CD4-positive, alpha-beta T cell treated with Interleukin-6 for 4 hours (primary cell): ENCODE data around the gene TCEANC2.
"Not testable (repeated sequence)": the region's sequence is repeated elsewhere in the genome, so short reads cannot be mapped to it uniquely, and the experiment has no call there.

ENCODE experiments used
- DNase-seq: peaks from one replicate; pipeline ENCODE4 v3.0.0-alpha.2; 2020; ENCODE audit warnings: mixed read lengths

Gene TCEANC2

DNA sequence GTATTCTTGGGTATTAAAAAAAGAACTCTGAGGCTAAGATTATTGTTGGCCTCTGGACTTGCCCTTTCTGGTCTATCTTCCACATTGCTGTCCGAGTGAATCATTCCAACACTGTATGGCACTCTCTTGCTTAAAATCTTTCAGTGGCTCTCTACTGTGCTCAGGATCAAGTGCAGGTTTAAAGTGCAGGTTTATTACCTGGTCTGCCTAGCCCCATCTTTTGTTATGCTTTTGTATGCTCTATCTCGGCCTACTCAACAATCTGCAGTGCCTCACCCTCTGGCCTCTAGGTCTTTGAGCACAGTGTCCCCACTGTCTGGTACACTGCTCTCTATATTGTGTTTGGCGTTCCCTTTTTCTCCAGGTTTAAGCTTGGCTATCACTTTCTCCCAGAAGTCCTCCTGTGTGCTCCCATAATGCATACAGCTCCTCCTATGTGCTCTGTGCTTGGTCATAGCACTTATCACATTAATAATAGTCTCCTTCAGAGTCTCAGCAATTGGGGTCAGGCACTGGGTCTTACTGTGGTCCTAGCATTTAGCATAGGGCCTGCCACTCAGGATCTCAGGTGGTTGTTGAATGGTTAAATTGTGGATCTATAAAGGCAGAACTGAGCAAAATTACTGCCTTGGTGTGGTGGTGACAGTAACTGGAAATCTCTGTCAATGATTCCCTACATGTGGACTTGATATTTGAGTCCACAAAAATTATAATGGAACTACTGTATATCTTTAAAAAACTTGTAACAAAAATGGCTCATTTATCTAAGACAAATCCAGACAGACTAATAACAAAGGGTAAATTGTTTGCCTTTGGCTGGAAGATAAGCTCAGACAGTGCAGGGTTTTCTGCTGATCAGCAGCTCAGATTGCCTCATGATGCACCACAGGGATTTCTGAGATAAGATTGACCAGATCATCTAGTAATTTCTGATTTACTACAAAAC, 24.8 kb upstream of the TCEANC2 start:
- no peak for DNase-seq

DNA sequence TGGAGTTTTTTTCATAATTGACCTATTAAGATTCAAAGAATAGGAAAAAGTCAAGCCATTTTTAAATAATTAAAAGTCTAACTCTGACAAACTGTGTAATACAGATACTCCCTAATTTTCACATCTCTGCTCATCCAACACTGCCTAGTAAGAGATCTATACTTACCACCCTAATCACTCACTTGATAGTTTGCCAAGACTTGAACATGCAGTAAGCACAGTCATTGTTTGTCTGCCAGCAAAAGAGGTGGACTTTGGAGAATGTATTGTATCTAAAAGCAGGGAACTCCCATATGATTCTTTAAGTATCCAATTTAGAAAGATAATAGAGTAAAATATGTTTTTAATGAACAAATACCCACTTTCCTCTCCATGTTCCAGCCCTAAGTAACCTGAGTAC, 15.9 kb upstream of the TCEANC2 start:
- no peak for DNase-seq

DNA sequence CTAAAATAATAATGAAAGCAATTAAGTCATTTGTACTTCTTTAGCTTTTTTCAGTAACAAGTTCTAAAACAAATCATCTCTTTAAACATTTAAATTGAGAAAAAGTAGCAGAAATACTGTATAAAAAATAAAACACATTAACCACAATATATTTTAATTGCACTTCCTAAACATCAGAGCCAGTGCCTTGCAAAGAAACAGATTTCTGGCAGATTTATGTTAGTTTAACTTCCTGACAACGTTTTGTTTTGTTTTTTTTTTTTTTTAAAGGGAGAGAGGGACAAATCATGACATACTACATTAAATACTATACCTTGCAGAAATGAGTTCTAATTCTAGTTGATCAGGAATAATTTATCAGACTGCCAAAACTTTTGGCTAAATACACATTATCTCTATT, 11.6 kb upstream of the TCEANC2 start:
- DNase-seq, result no peak

DNA sequence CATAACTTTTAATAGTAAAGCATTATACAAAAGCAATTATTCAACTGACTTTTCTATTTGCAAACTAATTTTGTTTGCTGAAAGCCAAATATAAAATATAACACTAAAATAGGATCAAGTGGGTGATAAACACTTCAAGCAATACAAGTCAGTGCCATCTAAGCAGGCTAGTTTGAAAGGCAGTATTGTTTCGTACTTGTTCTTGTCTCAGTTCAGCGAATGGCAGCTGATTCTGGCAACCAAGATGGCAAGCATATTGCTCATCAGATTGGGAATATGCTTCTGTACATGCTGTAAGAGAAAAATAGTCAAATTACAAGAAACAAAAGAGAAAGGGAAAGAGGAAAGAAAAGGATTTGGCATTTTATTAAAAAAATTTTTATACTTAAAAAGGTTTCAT, 7.9 kb upstream of the TCEANC2 start:
- no peak for DNase-seq

DNA sequence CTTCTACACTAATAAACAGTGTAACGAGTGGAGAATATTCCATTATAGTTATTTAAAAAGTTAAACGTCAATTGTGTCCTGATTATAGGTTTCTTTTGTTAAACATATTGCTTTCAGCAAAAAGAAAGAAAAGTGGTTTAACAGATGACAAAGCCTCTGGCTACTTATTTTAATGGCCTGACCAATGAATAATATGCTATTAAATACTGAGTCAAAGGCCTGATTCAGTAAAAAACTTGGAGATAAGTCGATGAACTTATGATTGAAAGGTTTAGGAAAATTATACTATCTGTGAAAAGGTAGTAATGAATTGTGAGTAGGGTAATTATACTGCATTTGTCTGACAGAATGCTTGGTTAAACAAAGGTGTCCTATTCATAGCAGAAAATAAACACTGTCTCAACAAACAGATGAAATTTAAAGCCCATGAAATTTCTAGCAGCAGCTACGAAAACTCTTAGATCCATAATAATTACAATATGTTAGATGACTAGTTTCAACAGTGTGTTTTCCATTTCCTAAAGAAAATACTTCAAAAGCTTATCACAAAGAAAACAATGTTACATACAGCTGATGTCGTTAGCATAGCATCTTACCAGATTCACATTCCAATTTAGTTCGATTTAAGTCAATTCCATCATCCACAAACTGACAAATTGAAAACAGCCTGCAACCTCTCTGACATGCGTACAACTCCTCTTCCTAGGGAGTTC, 6.6 kb upstream of the TCEANC2 start:
- no peak for DNase-seq

DNA sequence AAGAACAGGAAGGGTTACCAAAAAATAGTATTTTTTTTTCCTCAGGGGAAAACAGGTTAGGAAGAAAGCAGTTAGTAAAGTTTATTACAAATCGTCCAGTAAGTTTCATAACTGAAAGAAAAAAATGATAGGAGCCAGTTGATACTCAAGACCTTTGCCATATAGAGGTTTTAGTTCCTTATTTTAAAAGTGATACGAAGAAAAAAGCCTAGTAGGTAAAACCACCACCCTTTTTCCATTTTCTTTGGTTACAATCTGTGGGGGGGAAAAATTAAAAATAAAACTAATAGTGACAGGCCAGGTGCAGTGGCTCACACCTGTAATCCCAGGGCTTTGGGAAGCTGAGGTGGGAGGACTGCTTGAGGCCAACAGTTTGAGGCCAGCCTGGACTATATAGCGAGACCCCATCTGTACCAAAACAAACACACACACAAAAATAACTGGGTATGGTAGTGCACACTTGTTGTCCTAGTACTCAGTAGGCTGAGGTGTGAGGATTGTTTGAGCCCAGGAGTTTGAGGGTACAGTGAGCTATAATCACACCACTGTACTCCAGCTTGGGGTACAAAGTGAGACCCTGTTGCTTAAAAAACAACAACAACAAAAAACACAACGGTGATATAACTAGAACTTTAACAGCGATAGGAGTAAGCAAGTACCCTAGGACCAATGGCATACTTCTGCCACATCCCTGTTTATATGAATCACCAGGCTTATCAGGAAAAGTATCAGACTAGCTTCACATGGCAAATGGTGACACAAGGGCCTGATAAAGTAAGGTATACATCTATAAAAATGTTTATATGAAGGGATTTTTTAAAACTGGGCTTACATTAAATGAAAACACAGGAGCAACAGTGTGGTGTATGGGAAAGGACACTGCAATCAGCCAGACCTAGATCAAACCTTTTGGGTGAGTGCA, 5.8 kb upstream of the TCEANC2 start:
- no peak for DNase-seq

DNA sequence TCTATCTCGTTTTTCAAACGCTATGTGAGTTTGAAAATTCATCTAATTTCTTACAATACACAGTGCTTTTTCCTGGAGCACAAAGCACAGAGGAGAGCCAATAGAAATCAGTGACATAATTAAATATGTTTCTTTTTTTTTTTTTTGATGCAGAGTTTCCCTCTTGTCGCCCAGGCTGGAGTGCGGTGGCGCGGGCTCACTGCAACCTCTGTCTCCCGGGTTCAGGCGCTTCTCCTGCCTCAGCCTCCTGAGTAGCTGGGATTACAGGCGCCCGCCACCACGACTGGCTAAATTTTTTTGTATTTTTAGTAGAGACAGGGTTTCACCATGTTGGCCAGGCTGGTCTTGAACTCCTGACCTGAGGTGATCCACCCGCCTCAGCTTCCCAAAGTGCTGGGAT, 3.0 kb upstream of the TCEANC2 start:
- not testable (repeated sequence) for DNase-seq

DNA sequence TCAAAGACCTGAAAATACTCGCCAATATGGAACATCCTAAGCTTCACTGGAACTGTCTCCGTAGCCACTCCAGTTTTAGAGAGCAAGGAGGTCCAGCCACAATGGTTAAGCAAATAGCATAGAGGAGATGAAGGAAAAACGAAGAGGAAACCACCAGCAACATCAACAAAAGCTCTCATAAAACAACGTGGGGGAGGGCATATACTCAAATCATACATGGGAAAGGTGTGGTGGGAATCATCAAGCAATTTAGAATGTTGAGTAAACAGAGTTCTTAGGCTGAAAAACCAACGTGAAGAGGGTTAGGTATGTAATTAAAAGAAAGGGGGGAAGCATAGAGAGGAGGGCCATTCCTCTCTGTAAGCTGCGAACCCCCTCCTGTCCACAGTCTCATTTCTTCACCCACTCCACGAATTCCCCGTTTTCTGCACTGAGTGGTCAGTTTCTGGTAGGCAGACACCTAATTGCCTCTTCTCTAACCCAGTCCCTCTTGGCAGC, 1.4 kb upstream of the TCEANC2 start:
- no peak for DNase-seq

DNA sequence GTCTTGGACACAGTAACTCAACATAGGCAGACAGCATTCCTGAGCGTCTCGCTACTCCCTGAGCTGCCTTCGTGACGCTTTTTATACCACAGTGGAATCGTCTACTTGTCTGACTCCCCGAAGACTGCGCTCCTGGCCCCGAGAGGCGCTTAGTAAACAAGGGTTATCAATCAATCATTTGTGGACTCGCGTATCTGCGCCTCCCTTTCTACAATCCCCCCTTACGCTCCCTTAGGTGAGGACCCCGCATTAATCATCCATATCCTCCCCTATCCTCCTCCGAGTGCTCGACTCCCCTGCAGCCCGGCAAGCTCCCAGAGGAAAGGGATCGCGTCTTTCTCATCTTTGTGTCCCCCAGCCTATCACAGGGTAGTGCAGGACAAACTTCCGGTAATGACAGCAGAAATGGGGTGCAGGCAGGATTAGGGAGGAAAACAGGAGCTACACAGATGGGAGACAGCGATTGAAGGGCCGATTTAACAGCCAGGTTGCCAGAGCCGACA, 926 bp upstream of the TCEANC2 start:
- peak; percentile 22 for DNase-seq

DNA sequence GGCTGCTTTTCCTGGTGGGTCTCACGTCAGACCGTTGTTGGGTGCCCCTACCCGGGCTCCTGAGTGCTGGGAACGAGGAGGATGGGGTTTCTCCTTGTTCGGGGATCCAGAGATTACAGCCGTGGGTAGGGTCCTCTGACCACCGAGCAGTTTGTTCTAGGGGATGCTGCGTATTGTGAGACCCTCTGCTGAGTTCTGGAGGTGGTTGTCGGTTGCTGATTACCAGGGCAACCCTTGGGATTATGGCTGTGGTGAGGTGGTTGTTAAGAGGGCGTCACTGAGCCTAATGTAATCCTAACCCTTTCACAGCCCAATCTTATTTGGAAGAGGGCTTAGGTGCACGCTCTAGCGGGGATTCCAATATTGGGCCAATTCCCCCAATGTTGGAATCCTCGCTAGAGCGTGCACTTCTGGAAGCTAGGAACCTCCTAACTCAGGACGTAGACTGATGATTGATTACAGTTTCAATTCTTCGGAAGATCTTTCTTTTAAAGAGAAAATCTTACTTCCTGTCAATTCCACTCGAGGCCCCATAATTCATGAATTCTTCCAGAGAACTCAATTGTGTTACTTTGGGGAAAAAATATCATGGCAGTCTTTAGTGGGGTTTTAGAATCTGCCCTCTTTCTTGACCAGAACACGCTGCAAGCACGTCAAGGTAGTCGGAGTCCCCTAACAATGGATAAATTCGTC, 483 bp downstream of the TCEANC2 start:
- no peak for DNase-seq

DNA sequence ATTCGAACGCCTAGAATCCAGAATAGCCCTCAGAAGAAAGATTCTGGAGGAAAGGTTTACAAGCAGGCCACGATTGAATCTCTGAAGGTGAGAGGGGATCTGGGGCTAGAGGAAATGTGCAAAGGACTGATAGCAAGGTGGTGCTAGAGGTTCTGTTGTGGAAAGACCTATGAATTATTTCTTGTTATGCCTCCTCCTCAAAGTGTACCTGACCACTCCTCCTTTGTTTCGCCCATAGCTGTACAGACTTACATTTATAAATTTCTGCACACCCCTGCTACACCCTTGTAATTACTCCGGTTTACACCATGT, 986 bp downstream of the TCEANC2 start:
- no peak for DNase-seq

DNA sequence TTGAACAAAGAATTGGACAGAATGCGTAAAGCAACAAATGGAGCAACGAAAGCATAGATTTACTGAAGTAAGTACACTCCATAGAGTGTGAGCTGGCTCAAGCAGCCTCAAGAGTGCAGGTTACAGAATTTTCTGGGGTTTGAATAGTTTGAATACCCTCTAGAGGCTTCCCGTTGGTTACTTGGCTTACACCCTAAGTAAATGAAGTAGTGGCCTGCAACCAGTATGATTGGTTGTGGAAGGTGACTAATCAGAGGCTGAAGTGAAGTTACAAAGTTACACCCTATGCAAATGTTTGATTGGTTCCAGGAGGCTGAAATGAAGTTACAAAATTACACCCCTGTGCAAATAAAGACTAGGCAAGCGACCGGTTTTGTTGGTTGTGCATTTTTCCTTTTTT, 10.9 kb downstream of the TCEANC2 start:
- no peak for DNase-seq

DNA sequence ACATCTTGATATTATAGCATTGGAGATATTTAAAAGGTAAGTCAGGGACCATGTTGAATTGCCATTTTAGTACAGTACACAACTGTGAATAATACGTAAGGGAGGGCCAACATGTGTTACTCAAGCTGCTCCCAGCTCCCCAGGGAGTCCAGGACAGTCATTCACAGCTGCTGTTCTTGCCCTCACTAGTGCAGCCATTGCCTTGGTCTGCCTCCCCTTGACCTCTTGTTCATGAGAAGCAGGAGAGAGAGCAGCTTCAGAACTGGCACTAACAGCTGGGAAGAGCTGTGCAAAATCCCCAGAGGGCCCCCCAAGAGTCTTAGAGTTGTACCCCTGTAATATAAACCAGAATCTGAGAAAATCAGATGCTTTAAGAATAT, 16.4 kb downstream of the TCEANC2 start:
- no peak for DNase-seq

DNA sequence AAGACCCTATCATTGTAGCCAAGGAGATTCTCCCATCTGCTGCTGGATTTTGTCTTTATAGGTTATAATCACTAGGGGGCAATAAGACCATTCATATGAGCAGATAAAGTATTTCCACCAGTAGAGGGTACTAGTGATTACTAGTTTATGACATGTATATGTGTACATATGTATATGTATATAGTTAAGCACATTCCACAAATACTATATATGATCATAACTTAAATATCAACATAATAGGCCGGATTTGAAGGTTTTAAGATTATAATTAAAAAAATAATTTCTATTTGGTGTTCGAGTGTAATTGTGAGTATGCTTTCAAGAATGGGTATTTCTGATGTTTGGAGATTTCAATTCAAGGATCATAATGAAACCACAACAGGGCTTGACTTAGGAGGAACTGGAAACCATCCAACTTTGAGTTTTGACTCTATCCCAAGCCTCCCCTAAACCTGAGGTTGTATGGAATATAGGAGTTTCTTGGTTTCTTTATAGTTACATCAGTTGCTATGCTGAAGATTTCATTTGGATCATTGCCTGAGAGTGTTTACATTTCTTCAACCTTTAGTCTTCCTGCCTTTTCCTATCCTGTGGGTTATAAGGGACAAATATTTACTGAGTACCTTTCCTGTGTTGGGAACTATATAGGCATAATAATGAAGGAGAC, 16.9 kb downstream of the TCEANC2 start:
- DNase-seq, result no peak

DNA sequence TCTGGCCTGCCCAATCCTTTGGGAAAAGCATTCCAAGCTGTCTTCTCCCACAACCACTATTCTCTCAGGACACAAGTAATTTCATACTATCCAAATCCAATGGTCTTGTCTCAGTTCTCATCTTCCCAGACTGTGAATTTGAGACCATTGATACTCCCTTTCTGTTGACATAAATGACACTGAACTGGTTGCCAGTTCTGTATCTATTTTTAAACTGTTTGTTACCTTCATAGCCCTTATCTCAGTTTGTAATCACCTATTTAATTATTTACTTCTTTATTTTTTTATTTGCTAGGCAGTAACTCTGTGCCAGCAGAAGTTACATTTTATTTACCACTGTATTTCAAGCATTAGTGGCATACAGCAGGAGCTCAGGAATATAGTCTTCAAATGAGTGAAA, 24.0 kb downstream of the TCEANC2 start:
- no peak for DNase-seq

DNA sequence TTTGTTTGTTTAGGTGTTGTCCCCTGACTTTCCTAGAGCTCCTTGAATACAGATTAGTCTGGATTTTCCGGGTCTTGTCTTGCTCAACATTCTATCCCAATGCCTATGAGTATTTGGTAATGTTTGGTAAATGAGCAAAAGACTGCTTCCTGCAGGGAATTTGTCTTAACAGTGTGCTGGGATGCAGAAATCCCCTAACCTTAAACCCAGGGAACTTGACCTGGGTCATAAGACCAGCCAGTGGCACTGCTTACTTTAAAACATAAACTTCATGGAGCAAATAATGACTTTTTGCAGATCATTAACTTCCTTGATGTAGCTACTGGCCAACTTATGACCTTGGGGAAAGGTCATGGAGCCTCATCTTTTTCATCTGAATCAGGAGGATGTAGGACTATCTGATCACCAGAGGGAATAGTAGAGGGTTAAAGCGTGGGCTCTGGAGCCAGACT, 27.2 kb downstream of the TCEANC2 start:
- no peak for DNase-seq

DNA sequence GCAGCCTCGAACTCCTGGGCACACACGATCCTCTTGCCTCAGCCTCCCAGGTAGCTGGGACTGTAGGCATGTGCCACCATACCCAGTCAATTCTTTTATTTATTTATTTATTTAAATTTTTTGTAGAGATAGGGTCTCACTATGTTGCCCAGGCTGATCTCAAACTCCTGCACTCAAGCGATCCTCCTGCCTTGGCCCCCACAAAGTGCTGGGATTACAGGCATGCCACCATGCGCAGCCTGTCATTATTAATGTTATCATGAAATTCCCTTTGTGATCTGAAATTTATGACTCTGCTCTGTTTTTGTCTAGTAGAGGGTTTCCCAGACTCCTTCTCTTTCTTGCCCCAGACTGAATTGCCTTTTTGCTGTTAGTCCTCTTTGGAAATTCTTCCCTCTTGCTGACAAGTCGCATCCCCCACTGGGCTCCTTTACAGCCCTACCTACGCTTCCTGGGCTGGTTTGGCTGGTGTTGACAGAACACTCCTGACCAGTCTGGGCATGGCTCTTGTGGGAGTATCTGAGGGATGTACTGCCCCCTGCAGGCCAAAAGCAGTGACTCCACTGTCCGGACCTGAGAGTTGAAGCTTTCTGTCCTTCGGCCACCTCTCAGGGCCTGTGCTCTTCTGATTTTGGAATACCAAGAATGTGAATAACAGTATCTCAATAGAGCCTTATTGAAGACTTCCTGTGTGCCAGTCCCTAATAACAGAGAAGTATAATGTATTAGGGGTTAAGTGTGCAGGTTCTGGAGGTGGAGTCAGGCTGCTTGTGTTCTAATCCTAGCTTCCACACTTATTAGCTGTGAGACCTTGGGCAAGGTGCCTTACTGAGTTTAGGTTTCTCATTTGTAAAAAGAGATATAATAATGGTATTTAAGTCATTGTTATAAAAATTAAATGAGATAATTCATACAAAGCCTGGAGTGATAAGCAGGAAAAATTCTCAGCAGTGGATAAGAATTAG, 28.2 kb downstream of the TCEANC2 start:
- DNase-seq, result peak; percentile 66

DNA sequence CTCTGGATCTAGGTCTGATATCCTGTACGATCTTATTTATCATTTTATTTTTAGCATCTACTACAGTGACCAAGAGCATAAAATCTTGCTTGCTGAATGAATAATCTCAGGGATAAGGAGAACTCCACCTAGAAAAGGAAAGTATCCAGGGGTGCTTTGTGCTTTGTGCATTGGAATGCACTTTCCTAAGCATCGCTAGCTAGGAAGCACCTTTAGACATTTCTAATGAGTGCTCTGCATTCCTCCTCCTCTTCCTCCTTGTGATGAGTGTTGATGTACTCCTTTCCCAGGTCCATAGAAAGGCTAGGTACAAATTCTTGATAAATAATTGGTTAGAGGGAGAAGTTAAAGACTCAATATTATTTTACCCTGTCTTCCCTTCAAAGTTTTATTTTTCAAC, 31.4 kb downstream of the TCEANC2 start:
- no peak for DNase-seq

DNA sequence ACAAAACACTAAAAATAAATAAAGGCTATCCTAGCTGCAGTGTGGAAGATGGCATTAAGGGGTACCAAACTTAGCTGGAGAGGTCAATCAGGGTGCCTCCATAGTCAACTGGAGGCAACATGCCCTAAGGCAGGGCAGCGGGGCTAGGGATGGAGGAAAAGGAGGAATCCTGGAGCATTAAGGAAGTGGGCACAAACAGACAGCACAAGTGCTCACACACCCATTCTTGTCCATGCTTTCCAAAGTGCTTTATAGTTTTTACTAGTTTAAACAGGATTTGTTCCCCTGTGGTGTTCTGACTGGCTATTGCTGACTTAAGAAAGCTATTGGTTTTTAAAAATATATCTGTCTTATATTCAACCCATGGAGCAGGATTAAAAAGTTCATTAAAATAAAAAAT, 33.3 kb downstream of the TCEANC2 start:
- no peak for DNase-seq

DNA sequence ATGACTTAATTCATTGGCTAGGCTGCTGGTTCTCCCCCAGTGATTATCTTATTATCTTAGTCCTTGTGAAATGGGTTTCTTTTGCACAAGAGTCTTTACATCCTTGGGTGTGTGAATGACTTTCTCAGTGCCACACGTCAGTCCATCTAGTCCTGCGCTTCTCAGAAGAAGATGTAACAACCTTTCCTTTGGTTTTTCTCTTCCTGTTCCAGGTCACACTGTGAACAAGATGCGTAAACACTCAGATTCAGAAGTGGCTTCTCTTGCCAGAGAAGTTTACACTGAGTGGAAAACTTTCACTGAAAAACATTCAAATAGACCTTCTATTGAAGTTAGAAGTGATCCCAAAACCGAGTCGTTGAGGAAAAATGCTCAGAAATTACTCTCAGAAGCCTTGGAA, 35.0 kb downstream of the TCEANC2 start:
- DNase-seq, result no peak
